DMS79 (cell line): ENCODE data around the gene UBE2L3.
"Not testable (repeated sequence)": the region's sequence is repeated elsewhere in the genome, so short reads cannot be mapped to it uniquely, and the experiment has no call there.

Experiments used
- DNase-seq: peaks from one replicate; lab custom pipeline; 2025; lab: John Stamatoyannopoulos, UW

UBE2L3 gene

GRCh38 chr22:21571679-21572078 is 4.2 kb downstream of the UBE2L3 start:
- no peak for DNase-seq

GRCh38 chr22:21573293-21573734 is 5.8 kb downstream of the UBE2L3 start:
- no peak for DNase-seq

- no peak for DNase-seq
Measured at GRCh38 chr22:21573750-21574494, 6.4 kb downstream of the UBE2L3 start.

- no peak for DNase-seq
Measured at GRCh38 chr22:21579474-21579851, 11.9 kb downstream of the UBE2L3 start.

GRCh38 chr22:21580623-21581007 is 13.1 kb downstream of the UBE2L3 start:
- not testable (repeated sequence) for DNase-seq

DNA sequence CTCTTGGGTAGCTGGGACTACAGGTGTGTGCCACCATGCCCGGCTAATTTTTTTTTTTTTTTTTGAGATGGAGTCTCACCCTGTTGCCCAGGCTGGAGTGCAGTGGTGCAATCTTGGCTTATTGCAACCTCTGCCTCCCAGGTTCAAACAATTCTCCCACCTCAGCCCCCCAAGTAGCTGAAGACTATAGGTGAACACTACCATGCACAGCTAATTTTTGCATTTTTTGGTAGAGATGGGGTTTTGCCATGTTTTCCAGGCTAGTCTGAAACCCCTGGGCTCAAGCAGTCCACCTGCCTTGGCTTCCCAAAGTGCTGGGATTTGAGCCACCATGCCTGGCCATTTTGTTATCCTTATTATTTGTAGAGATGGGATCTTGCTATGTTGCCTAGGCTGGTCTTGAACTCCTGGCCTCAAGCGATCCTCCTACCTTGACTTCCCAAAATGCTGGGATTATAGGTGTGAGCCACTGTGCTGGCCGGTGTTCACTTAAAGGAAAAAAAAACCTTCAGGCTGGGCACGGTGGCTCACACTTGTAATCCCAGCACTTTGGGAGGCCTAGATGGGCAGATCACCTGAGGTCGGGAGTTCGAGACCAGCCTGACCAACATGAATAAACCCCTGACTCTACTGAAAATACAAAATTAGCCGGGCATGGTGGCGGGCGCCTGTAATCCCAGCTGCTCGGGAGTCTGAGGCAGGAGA is 13.6 kb downstream of the UBE2L3 start:
- DNase-seq: not testable (repeated sequence)

DNA sequence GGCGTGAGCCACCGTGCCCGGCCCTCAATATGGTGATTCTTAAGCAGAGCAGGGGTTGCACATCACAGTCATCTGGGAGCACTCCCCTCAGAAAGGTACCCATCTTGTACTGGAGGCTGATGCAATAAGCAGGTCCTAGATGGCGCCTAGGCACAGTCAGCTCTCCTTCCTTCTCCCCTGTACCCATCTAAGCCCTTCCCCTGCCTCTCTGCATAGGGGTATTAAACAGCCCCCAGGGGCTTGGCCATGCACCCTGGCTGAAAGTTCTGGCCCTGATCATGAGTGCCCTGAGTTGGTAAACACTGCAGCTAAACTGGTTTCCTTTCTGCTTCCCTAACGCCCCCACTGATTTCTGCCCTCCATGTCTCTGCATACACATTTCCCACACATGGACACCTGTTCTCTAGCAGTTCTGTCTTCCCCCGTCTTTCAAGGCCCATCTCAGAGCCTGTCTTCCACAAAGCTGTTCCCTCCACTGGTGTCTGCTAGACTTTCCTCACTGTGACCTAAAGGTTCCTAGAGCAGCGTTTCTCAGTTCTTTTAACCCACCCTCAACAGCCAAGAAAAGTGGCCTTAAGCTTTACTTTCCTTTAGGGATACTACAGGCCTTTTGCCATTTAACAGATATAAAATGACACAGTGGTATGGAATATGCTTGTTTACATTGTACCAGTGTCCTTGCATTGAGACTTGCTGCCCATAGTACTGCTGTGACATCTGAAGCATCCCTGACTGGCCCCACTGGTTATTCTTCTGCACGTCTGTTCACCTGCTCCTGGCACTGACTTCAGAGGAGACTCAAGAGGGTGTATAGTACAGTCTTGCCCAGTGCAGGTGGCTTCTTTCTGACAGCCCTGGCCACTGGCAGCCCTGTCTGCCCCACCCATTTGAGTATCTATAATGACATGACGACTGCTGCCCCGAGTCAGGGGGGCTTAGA is 15.6 kb downstream of the UBE2L3 start:
- peak; percentile 44 for DNase-seq

DNA sequence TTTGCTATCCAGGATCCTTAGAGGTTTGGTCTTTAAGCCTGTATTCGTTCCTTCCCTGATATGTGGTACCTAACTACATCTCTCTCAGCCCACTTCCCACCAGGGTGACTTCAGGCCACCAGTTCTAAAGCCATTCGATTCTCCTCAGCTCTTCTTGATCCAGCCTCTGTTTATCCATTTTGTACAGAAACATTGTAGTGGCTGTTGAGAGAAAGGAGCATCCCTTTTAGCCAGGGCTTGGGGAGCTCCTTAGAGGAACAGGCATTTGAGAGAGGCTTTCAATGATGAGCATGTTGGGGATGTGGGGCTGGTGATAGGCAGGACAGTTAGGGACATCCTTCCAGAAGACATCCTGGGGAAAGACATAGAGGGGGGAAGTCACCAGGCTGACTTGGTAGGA is 17.9 kb downstream of the UBE2L3 start:
- DNase-seq: no peak

DNA sequence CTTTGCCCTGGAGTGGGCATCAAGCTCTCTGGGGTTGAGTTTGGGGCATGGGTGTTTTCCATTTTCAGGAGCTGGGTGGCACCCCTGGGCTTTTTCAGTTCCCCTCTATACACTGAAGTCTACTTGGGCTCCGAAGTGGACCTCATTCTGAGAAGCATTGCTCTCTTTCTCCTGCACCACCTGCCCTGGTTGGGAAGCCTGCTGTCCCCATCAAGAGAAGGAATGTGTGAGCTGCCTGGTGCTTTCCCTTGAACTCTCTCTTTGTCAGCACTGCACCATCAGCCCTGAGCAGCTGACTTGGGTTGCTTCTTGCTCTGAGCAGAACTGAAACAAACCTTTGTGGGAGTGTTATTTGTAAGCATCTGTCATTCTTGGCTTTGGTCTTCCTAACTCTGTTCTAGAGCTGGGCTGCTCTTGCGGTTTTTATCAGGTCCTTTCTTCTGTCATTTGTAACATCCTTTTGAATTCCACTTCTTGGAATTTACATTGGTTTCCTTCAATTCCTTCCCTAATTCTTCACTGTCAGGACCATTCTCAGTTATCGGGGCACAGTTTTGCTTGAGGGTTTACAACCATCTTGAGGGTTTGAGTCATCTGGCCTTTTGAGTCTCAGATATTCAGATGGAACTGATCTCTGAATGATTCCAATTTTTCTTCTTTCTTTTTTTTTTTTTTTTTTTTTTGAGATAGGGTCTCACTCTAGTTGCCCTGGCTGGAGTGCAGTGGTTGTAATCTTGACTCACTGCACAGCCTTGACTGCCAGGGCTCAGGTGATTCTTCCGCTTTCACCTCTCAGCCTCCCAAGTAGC is 20.5 kb downstream of the UBE2L3 start:
- DNase-seq: no peak

DNA sequence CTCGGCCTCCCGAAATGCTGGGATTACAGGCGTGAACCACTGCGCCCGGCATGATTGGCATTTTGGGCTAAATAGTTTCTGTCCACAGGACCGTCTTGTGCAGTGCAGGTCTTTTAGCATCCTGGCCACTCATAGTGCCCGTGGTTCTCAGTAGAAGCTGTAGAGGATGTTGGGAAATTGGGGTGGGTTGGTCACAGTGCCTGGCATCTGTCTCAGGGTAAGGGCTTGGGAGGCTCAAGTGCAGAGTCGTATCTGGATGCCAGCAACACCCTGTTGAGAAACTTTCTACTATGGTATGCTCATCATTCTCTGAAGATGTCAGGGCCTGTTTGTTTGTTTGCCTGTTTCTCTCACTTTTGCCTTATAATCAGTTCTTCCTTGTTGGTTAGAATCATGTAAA is 21.9 kb downstream of the UBE2L3 start:
- no peak for DNase-seq

DNA sequence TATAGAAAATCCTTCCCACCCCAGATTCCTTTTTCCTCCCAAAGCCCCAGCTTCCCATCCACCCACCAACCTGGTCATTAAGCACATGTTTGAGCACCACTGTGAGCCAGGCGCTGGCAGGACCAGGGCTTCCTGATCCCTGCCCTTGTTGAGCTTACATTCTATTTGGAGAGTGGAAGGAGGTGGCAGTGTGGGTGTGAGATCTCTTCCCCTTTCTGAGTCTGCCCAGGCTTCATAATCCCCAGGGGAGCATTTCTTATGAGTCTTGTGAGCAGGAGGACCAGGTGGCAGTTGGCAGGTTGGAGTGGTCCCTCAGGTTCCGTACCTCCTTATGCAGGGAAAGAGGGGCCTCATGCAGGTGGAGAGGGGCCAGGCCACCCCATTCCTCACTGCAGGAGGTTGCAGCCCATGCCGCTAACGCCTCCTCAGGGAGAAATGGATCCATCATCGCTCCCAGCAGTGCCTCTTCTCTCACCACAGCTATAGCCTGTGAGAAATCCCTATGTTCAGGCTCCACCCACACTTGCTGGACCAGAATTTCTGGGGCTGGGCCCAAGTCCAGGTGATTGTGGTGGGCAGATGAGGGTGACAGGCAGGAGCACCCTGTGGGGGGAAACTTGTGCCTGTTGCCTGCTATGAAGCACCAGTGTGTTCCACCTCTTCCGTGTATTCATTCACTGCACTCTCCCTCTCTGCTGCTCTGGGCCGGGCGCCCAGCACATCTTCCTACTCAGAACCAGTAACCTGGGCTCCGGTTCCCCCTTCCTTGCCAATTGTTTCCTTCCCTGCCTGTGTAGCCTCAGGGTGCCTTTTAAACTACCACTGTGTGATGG is 23.5 kb downstream of the UBE2L3 start:
- no peak for DNase-seq

DNA sequence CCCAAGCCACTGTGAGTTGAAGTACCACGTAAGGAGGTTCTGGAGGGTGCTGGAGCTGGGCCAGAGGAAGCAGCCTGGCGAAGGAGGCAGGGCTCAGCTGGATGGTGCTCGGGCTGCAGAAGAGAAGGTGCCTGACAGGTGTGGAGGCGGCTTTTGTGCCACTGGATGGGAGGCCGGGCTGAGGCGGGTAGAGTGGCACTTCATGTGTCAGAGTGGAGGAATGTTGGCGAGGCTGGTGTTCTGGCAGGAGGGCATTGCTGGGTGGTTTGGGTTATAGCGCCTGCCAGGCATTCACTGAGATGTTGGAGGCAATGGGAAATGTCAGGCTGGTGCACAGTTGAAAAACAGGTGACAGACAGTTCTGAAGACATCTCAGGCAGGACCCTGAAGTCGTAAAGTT is 24.2 kb downstream of the UBE2L3 start:
- peak; percentile 32 for DNase-seq

DNA sequence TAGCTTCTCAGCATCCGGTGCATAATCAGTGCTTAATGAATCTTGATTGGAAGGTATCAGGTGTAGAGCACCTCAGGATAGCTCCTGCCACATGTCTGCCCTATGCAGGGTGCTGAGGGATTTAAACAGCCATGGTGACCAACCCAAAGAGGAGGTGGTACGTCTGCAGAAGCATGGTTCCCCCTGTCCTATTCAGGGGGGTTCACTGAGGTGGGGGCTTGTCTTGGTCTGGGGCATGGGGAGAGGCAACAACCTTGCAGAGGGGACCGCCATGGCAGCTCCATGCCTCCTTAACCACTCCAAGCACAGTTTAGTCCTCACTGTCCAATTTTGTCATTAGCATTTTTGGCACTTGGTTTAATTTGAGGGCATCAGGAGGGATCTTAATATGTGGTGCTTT is 24.9 kb downstream of the UBE2L3 start:
- no peak for DNase-seq

DNA sequence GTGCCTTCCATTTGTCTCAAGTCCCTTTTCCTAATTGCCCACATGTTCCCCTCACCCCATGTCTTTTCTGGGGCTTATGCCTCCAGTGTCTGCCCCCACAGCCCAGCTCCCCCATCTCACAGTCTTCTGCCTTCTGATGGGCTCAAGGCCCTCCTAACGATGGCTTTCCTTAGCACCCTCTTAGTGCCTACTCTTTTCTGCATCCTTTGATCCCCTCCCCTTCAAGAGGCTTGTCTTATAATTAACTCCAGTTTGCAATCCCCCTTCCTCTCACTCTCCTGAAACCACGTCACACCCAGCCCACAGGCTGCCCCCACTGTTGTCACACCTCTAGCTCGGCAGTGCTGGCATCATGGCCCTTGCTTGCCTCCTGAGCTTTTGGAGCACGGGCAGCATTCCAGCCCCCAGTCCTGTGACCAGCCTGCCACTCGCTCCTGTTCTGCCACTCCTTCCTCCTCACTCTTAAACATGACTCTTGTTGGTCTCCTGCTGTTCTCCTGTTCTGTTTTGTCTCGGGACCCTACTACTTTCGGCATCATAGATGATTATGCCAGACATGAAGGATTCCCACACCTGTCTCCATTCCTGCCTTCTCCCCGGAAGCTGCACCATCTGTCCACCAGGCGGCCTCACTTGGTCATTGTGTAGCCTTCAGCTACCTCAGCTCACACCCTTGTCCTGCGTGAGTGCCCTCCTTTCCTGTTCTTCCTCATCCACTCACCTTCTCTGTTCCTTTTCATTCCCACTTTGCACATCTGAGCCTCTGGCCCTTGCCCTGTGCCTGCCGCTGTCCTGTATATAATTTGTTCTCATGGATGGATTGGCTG is 26.1 kb downstream of the UBE2L3 start:
- DNase-seq: no peak

DNA sequence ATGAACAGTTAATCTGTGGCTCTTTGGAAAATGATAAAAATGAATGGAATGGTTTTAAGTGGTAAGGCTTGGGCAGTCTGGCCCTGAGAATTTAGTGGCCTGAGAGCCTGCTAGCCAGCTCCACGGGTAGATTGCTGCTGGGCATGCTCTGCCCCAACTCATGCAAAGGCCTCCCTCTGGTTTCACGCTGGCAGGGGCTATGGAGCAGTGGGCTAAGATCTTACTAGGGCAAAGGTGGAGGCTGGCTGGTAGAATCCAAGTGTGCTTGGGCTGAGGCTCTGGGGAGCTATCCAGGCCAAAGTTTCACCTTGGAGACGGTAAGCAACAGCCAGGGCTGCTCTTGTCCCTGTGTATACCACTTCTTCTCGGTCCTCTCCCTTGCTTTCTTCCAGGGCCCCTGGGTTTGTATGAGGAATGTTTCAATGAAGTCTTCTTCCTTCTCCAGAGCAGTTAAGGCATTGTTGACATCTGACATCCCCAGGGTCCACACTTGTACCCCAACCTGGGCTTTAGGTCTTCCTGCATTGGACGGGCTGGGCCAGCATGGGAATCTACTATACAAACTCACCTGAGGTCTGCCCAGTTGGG is 27.4 kb downstream of the UBE2L3 start:
- DNase-seq: no peak

- DNase-seq: not testable (repeated sequence)
Measured at GRCh38 chr22:21596356-21597135, 29.0 kb downstream of the UBE2L3 start.

- DNase-seq: no peak
Measured at GRCh38 chr22:21598302-21598701, 30.8 kb downstream of the UBE2L3 start.

- DNase-seq: no peak
Measured at GRCh38 chr22:21599053-21599893, 31.8 kb downstream of the UBE2L3 start.
